ENCODE results near the gene CTNNBIP1. TPM values are rescaled to one million over a fixed set of nuclear protein-coding genes. Genes with fewer than 3 reads are reported as not detected.

CTNNBIP1 gene
- total RNA-seq, 1 experiment from 2014 or later, result 14.6 TPM

DNA sequence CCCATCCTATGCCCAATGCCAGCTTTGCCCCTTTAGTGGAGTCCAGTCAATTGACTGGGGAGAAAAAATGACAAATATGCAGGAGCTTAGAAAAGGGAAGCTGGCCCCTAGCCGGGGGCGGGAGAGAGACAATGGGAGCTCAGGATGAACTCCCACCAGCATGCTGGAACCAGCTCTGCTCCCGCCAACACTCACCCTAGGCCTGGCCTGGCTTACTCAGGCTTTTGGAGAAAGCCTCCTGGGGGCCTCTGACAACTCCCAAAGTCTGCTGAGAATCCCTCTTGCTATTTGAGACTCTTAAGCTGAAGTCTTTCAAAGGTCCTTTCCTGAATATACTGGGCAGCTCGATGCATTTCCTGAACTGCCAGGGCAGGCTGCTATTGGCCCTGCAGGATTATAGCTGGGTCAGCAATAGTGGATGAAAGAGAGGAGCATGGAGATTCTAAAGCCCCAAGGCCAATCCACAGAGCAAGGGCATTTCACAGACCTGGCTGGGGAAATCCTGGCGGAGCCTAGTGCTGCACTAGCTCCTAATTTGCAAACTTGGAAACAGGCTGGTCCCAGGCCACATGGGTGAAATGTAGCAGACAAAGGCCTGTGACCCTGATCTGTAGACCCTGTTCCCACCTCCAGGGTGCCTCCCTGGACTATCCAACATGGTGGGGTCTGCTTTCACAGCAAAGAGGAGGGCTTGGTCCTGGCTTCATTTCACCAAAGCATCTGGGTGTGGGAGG is 50.6 kb downstream of the CTNNBIP1 start:
- peaks cover 8% of the 10 kb centered on the region for H3K4me1 ChIP-seq (ENCODE audit: insufficient read depth, low read length, poor library complexity, severe bottlenecking)
- ChIA-PET CTCF (no interaction called here), POLR2A (ENCODE audit: low non-redundant PET) (no interaction called here)
- H3K9me3 ChIP-seq (ENCODE audit: low read depth, low read length, poor library complexity, severe bottlenecking), result no peaks in the 10 kb centered on the region
- BruUV-seq (replicated peaks), result no TSS peak
- H3K27ac ChIP-seq (ENCODE audit: low read depth, low read length, poor library complexity, severe bottlenecking), result peak overlapping the region; percentile 37
- no peak overlapping the region for H3K4me3 ChIP-seq (ENCODE audit: low read depth, low read length, poor library complexity, severe bottlenecking)
- intact Hi-C loops (cut with micrococcal nuclease; ENCODE audit: unreplicated experiment), result no loop called here
- H3K36me3 ChIP-seq (ENCODE audit: insufficient read depth, low read length, poor library complexity, severe bottlenecking), result no peaks in the 10 kb centered on the region
- TF ChIP-seq EZH2 (IDR thresholded peaks at IDR 0.05; ENCODE audit: borderline replicate concordance, low read depth, low read length, poor library complexity, severe bottlenecking), result no peak
- TF ChIP-seq, protein P1, sequence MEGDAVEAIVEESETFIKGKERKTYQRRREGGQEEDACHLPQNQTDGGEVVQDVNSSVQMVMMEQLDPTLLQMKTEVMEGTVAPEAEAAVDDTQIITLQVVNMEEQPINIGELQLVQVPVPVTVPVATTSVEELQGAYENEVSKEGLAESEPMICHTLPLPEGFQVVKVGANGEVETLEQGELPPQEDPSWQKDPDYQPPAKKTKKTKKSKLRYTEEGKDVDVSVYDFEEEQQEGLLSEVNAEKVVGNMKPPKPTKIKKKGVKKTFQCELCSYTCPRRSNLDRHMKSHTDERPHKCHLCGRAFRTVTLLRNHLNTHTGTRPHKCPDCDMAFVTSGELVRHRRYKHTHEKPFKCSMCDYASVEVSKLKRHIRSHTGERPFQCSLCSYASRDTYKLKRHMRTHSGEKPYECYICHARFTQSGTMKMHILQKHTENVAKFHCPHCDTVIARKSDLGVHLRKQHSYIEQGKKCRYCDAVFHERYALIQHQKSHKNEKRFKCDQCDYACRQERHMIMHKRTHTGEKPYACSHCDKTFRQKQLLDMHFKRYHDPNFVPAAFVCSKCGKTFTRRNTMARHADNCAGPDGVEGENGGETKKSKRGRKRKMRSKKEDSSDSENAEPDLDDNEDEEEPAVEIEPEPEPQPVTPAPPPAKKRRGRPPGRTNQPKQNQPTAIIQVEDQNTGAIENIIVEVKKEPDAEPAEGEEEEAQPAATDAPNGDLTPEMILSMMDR (conservative IDR thresholded peaks at IDR 0.05; ENCODE audit: low read depth, low read length), result no peak
- peak; percentile 48 for DNase-seq (ENCODE audit: low spot score)
- no peaks in the 10 kb centered on the region for H3K27me3 ChIP-seq (replicated peaks; ENCODE audit: insufficient read depth, low read depth, low read length, poor library complexity)

DNA sequence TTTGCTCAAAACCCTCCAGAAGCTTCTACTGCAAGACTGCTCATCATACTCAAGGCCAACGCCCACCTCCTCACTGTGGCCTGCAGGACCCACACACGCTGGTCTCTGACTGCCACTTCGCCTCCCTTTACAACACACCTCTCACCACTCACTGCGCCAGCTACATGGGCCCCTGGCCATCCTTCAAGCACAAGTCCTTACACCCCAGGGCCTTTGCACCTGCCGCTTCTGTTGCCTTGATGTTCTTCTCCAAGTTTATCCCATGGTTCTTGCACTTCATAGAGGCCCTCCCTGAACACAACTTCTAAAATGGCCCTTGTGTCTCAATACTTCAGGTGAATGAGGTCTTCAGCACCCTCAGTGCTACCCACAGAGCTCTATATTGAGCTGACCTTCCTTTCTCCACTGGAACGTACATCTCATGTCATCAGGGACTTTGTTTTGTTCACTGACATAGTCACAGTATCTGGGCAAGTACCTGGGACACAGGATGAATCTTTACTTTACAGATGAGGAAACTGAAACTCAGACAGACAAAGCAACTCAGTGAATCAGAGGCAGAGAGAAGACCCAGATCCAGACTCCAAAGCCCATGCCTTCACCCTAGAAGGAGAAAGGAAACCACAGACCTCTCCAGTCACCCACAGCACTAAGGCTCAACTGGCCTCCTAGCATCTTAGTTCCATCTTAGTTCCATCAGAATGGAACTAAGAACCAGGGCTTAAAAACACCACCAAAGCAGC is 51.6 kb downstream of the CTNNBIP1 start:
- no peak for DNase-seq (ENCODE audit: low spot score)
- no peak for TF ChIP-seq EZH2 (IDR thresholded peaks at IDR 0.05; ENCODE audit: borderline replicate concordance, low read depth, low read length, poor library complexity, severe bottlenecking)
- TF ChIP-seq, protein P1 (conservative IDR thresholded peaks at IDR 0.05; ENCODE audit: low read depth, low read length), result no peak
- no TSS peak for BruUV-seq (replicated peaks)
- no peaks in the 10 kb centered on the region for H3K36me3 ChIP-seq (ENCODE audit: insufficient read depth, low read length, poor library complexity, severe bottlenecking)
- ChIA-PET CTCF (no interaction called here), POLR2A (ENCODE audit: low non-redundant PET) (no interaction called here)
- H3K27me3 ChIP-seq (replicated peaks; ENCODE audit: insufficient read depth, low read depth, low read length, poor library complexity), result no peaks in the 10 kb centered on the region
- intact Hi-C loops (cut with micrococcal nuclease; ENCODE audit: unreplicated experiment), result no loop called here
- H3K27ac ChIP-seq (ENCODE audit: low read depth, low read length, poor library complexity, severe bottlenecking), result no peak overlapping the region
- H3K9me3 ChIP-seq (ENCODE audit: low read depth, low read length, poor library complexity, severe bottlenecking), result no peaks in the 10 kb centered on the region
- no peak overlapping the region for H3K4me3 ChIP-seq (ENCODE audit: low read depth, low read length, poor library complexity, severe bottlenecking)
- peaks cover 8% of the 10 kb centered on the region for H3K4me1 ChIP-seq (ENCODE audit: insufficient read depth, low read length, poor library complexity, severe bottlenecking)

- intact Hi-C loops (cut with micrococcal nuclease; ENCODE audit: unreplicated experiment), result no loop called here
- no TSS peak for BruUV-seq (replicated peaks)
- Histone ChIP-seq H3K4me3 (ENCODE audit: low read depth, low read length, poor library complexity, severe bottlenecking) (no peak overlapping the region), H3K27ac (ENCODE audit: low read depth, low read length, poor library complexity, severe bottlenecking) (no peak overlapping the region), H3K9me3 (ENCODE audit: low read depth, low read length, poor library complexity, severe bottlenecking) (no peaks in the 10 kb centered on the region), H3K27me3 (replicated peaks; ENCODE audit: insufficient read depth, low read depth, low read length, poor library complexity) (no peaks in the 10 kb centered on the region), H3K36me3 (ENCODE audit: insufficient read depth, low read length, poor library complexity, severe bottlenecking) (no peaks in the 10 kb centered on the region), H3K4me1 (ENCODE audit: insufficient read depth, low read length, poor library complexity, severe bottlenecking) (peaks cover 25% of the 10 kb centered on the region)
- CTCF ChIA-PET, result no interaction called here
- POLR2A ChIA-PET (ENCODE audit: low non-redundant PET), result no interaction called here
- DNase-seq (ENCODE audit: low spot score), result no peak
- TF ChIP-seq, protein P1 (conservative IDR thresholded peaks at IDR 0.05; ENCODE audit: low read depth, low read length), result no peak
These were observed 54.9 kb downstream of the CTNNBIP1 start for GRCh38 chr1:9855186-9855585.

Measured in A673 (cell line).